Measurements from ENCODE around the gene PLA2G2F.

DNA sequence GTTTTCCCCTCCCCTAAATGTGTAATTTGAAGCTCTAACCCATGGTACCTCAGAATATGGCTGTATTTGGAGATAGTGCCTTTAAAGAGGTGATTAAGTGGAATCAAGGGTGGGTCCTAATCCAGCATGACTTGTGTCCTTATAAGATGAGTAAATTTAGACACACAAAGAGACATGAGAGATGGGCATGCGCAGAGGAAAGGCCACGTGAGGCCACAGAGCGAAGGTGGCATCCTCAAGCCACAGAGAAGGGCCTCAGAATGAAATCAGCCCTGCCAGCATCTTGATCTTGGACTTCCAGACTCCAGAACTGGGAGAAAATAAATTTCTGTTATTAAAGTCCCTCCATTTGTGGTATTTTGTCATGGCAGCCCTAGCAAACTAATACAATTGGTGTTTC, 2.9 kb upstream of the PLA2G2F start:
- TF ChIP-seq POLR2A (IDR thresholded peaks at IDR 0.05; ENCODE audit: low read depth, low read length) (no peak), FOS (IDR thresholded peaks at IDR 0.05; ENCODE audit: borderline replicate concordance, insufficient read depth, low read length) (no peak), CTCF (IDR thresholded peaks at IDR 0.05; ENCODE audit: extremely low read depth in 1 of 2, insufficient read depth in 1 of 2, low read depth in 1 of 2, low read length in 2 of 2) (no peak)

Measured in endothelial cell of umbilical vein (primary cell).